ENCODE results near the gene STMND1.

- TF ChIP-seq CTCF (IDR thresholded peaks at IDR 0.05), result no peak
- TF ChIP-seq SMAD3 (CRISPR knock-in tag; IDR thresholded peaks at IDR 0.05; ENCODE audit: borderline replicate concordance), result no peak
- no peak for TF ChIP-seq SP1 (CRISPR knock-in tag; conservative IDR thresholded peaks at IDR 0.05)
- TF ChIP-seq, protein P1, sequence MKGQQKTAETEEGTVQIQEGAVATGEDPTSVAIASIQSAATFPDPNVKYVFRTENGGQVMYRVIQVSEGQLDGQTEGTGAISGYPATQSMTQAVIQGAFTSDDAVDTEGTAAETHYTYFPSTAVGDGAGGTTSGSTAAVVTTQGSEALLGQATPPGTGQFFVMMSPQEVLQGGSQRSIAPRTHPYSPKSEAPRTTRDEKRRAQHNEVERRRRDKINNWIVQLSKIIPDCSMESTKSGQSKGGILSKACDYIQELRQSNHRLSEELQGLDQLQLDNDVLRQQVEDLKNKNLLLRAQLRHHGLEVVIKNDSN (CRISPR knock-in tag; IDR thresholded peaks at IDR 0.05), result no peak
- TF ChIP-seq, protein P2, sequence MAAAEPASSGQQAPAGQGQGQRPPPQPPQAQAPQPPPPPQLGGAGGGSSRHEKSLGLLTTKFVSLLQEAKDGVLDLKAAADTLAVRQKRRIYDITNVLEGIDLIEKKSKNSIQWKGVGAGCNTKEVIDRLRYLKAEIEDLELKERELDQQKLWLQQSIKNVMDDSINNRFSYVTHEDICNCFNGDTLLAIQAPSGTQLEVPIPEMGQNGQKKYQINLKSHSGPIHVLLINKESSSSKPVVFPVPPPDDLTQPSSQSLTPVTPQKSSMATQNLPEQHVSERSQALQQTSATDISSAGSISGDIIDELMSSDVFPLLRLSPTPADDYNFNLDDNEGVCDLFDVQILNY (CRISPR knock-in tag; IDR thresholded peaks at IDR 0.05), result no peak
- no peak for TF ChIP-seq AFF4 (CRISPR knock-in tag; IDR thresholded peaks at IDR 0.05; ENCODE audit: borderline replicate concordance)
- no peak for TF ChIP-seq NFE2L1 (CRISPR knock-in tag; IDR thresholded peaks at IDR 0.05)
Measured at GRCh38 chr6:17144016-17144415, 42.2 kb downstream of the STMND1 start.
